Measurements from ENCODE around the gene CXCR6.
"Not testable (repeated sequence)": the region's sequence is repeated elsewhere in the genome, so short reads cannot be mapped to it uniquely, and the experiment has no call there.

Gene CXCR6

DNA sequence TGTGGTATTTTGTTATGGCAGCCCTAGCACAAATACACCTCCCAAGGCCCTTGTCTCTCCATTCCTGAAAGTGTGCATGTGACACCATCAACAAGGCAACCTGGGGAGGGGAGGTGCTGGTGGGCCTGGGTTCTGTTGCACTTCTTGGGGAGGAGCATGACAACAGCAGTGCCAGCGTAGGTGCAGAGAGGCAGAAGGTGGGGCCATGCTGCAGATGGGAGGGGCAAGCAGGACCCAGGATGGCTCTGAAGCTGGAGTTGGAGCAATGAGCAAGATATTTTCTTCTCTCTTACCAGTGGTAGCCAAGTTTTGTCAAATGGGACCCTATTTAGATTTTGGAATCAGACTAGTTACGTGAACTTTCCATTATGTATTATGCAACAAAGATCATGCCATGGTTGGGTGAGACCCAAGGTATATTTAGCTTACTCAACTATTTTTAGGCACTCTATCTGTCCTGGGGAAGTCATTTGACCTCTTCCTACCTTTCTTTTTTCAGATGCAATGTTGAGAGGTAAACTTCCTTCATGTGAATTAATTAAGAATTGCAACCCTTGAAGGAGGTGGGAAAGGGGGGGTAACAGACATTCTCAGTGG, 49.0 kb downstream of the CXCR6 start:
- TF ChIP-seq, protein P1, sequence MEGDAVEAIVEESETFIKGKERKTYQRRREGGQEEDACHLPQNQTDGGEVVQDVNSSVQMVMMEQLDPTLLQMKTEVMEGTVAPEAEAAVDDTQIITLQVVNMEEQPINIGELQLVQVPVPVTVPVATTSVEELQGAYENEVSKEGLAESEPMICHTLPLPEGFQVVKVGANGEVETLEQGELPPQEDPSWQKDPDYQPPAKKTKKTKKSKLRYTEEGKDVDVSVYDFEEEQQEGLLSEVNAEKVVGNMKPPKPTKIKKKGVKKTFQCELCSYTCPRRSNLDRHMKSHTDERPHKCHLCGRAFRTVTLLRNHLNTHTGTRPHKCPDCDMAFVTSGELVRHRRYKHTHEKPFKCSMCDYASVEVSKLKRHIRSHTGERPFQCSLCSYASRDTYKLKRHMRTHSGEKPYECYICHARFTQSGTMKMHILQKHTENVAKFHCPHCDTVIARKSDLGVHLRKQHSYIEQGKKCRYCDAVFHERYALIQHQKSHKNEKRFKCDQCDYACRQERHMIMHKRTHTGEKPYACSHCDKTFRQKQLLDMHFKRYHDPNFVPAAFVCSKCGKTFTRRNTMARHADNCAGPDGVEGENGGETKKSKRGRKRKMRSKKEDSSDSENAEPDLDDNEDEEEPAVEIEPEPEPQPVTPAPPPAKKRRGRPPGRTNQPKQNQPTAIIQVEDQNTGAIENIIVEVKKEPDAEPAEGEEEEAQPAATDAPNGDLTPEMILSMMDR (IDR thresholded peaks at IDR 0.05; ENCODE audit: borderline replicate concordance, insufficient read depth, low read depth, low read length): no peak
- no peak overlapping the region for H3K4me3 ChIP-seq (ENCODE audit: low read depth, low read length)

DNA sequence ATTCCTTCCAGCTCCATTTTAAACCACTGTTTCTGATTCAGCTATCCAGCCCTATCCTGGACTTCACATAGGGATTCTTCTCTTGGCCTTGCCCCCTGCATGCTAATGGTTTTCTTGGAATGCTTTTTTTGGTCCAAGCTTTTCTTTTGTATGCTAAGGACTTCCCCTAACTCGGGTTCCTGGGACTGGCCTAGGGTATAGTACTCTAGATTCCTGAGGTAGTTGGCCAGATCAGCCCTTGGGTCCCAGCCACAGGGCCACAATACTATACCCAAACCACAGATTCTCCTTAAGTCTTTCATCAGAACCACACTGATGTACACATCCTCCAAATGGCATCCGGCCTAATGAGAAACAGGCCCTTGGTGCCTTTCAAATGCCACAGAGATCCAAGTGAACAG, 49.6 kb downstream of the CXCR6 start:
- H3K4me3 ChIP-seq (ENCODE audit: low read depth, low read length): no peak overlapping the region
- TF ChIP-seq, protein P1 (IDR thresholded peaks at IDR 0.05; ENCODE audit: borderline replicate concordance, insufficient read depth, low read depth, low read length): no peak

DNA sequence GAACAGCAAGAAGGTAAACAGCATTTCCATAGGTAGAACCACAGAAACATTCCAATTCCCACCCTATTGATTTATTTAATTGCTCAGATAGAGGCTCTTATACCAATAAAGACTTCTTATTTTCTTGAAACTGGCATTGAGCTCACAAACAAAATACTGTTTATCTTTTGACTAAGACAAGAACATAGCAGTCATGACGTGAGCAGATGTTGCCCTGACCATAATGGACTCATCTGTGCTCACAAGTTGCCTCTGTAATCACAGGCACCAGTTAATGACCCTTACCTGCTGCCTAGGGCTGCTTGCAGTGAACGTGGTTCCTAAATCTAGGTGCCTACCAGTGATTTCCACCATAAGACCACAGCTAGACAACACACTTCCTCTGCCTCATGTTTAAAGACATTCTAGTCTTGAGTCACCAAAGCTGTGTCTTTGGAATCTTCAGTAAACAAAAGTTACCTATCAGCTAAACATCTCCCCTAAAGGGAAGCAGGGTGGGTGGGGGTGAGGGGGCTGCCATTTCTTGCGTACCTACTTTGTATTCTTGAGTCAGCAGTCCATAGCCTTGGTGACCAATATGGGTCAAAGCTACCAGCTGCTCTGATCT, 50.3 kb downstream of the CXCR6 start:
- TF ChIP-seq, protein P1 (IDR thresholded peaks at IDR 0.05; ENCODE audit: borderline replicate concordance, insufficient read depth, low read depth, low read length): no peak
- no peak overlapping the region for H3K4me3 ChIP-seq (ENCODE audit: low read depth, low read length)

DNA sequence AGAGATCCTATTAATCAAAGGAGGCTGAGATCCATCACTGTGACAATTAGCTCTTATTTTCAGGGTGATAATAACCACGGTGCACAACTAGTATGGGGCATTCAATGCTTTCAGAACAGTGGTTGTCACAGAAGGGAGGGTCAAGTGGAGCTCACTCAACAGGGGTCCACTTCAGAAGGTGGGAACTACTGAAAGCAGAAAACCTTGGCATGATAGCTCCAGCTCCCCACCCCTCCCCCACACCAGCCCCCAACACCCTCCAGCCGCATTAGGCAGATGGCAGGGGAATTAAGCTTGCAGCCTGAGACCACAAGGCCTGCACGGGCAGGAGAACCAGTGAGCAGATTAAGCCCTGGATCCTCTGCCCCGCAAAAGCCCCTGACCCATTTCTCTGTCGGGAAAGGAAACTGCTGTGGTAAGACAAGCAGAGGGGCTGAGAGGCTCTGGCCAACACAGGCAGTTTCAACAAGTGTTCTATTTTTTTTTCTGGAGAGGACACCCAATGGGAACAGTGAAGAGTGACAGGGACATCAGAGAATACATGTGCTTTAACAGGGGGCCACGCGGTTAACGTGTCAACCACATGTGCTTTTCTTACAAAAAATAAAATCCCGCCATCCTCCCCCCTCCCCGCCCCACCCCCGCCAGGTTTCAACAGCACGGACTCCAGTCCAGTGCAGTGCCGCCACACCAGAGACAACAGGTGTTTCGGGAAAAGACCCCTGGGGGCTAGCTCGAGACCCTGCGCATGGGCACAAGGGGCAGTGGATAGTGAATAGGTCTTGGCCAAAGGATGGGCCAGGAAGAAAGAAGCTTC, 51.4 kb downstream of the CXCR6 start:
- peak overlapping the region; percentile 78 for H3K4me3 ChIP-seq (ENCODE audit: low read depth, low read length)

DNA sequence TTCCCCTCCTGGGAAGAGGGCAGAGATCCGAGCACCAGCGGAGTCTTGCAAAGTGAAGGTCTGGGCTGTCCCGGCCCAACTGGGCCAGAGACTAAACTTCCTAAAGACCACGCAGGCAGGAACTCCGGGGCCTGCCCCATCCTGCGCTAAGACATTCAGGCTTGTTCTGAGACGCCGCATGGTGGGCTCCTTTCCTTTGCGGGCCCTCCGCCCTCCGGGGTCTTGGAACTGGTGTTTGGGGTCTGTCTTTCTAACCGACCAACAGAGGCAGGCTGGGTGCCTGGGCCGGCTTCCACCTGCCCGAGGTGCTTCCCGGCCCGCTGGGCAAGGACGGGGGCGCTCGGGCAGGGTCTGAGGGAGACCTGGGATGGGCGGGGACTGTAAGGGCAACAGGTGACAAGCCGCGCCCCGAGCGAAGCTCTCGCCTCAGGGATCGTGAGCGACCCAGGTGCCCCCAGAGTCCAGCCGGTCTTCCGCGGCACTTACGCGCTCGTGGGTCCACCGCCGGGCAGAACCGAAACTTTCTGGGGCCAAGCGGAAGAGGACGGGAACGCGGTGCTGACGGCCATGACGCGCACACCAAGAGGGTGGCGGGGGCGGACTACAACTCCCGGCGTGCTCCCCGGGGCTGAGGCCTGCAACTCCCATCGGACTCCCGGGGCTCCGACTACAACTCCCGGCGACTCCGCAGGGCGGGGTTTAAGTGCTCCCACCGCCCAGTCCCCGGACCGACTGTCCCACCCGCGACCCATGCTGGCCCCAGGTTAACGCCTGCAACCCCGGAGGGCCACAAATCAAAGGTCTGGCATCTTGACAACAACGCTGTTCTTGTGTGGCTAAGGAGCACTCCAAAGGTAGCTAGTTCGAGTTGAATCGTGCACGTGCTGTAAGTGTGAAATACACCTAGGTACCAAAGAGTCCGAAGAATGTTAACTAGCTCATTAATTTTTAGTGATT, 52.2 kb downstream of the CXCR6 start, which contains the start of gene FYCO1:
FYCO1 (minus strand) TSS at position 589 of the 957 bp plus-strand sequence. CDS start 10,914 bp downstream, outside the sequence.
- H3K4me3 ChIP-seq (ENCODE audit: low read depth, low read length): peak within 1 kb of the TSS; percentile 78
- TF ChIP-seq, protein P1 (IDR thresholded peaks at IDR 0.05; ENCODE audit: borderline replicate concordance, insufficient read depth, low read depth, low read length): no peak

More for the DNA sequence above, 51.4 kb downstream of the CXCR6 start:
- TF ChIP-seq, protein P1 (IDR thresholded peaks at IDR 0.05; ENCODE audit: borderline replicate concordance, insufficient read depth, low read depth, low read length): no peak

DNA sequence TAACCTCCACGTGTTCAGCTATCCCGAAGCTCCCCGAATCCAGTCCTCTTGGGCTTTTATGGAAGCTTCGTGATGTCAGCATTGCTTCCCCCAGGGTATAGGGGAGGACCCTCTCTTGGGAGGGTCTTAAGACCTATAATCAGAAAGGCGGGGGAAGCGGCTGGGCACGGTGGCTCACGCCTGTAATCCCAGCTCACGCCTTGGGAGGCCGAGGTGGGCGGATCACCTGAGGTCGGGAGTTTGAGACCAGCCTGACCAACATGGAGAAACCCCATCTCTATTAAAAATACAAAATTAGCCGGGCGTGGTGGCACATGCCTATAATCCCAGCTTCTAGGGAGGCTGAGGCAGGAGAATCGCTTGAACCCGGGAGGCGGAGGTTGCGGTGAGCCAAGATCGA, 54.2 kb downstream of the CXCR6 start:
- not testable (repeated sequence) for H3K4me3 ChIP-seq (ENCODE audit: low read depth, low read length)

DNA sequence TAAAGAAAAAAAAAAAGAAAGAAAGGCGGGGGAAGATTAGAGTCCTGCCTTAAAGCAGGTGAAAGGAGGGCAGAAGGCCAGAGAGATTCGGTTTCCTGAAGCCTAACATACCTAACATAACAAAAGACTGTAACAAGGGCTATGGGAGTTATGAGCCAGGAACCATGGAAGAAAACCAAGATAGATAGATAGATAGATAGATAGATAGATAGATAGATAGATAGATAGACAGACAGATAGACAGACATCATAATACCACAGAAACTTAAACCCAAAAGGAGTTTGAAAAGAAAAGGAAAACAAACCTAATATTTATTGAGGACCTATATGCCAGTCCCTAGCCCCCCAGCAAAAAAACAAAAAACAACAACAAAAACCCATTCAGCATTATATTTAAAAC, 54.7 kb downstream of the CXCR6 start:
- TF ChIP-seq, protein P1 (IDR thresholded peaks at IDR 0.05; ENCODE audit: borderline replicate concordance, insufficient read depth, low read depth, low read length): no peak
- H3K4me3 ChIP-seq (ENCODE audit: low read depth, low read length): no peak overlapping the region

Data from GM12875 (cell line).